GM18526 (cell line): ENCODE data around the gene LHFPL3.

Experiments
- POLR2A ChIP-seq: IDR thresholded peaks from 3 replicates; pipeline ENCODE4 v1.6.1; 2011; ENCODE audit not compliant: insufficient read length; ENCODE audit errors: extremely low read depth

Gene LHFPL3

DNA sequence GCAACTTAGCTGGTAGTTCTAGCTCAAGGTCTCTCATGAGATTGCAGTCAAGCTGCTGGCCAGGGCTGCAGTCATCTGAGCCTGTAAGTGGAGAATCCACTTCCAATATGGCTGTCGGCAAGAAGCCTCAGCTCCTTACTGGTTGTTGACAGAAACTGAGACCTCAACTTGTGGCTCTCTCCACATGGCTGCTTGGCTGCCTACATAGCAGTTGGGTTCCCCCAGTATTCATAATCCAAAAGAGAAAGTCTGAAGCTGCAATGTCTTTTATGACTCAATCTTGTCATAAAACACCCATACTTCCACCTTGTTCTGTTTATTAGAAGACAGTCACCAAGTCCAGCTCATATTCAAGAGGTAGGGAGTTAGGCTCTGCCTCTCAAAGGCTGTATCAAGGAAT lies 350.7 kb downstream of the LHFPL3 start:
- TF ChIP-seq POLR2A, result no peak

DNA sequence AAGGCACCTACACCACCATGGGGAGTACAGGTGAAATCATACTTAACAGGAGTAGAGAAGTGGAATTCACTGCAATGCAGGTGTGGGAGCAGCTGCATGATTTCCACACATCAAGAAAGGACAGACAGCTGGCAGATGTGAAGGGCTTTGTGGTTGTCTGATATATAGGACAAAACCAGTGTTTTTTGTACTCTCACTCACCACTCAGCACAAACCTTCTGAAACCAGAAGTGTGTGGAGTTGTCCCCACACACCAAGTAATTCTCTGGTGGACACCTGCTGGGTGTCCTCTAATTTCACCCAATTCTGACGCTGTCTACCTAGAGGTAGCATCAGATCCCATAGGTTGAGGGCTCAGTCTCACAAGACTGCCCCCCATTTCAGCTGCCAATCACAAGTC lies 357.9 kb downstream of the LHFPL3 start:
- no peak for TF ChIP-seq POLR2A

DNA sequence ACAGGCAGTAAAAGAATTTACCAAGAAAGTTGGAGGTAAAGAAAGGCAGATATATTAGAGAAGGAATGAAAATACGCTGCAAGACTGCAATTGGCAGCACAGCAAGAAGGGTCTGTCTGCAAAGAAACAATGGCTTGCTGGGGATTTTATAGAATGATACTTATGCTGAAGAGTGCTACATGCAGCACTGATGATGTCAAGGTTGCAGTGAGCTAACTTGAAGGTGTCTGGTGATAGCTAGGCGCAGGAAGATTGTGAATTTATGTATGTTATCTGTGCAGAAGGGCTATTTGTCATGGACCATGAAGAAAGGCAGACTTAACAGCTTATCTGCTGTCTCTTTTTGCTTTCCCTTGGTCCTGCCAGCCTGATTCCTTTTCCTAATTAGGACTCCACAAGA lies 366.3 kb downstream of the LHFPL3 start:
- TF ChIP-seq POLR2A, result no peak

DNA sequence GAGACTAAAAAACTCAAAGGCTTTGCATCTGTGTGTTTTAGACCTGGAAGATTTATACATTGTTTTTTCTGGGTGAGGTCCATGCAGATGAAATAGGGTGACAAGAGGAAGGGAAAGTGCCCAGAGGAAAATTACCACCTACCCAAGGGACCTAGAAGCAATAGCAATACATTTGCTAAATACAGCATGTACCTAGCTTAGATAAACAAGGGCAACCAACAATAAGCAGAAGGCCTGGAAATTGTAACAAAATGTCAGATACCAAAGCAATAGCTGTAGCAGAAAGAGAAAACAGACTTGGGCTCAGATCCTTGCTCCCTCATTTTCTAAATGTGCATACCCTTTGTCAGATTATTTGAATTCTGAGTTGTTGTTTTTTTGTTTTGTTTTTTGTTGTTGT lies 367.2 kb downstream of the LHFPL3 start:
- no peak for TF ChIP-seq POLR2A

DNA sequence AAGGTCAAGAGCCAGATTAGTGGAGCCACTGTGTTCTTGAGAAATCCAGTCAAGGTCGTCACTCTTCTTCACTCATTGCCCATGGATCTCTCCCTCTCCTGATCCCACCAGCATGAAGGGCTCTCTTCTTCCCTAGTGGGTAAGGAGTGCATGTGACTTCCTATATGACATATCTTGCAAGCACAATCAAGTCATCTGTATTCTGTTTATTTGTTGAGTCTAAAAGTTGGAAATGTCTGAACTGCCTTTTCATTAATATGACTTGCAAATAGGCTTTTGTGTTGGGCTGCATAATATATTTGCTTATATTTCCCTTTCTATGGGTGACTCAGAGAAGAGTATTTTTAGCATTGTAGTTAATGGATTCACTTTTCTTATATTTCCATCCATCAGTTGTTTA lies 371.9 kb downstream of the LHFPL3 start:
- TF ChIP-seq POLR2A, result no peak

DNA sequence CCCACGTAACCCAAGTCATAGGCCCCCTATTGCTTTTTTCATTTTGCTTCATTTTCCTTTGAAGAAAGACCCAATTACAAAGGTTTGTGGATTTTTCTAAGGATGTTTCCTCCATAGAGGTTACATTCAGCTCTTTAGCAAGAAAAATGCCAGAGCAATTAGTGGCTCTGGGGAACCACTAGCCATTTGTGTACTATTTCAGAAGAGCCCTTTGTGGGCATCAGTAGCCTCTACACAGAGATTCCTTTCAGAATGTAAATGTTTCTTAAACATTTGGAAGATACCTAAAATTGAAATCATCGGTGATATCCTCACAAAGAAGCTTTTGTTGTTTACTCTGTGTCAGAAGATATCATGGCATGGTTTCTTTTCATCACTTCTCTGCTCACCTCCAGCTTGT lies 394.6 kb downstream of the LHFPL3 start:
- TF ChIP-seq POLR2A, result no peak

DNA sequence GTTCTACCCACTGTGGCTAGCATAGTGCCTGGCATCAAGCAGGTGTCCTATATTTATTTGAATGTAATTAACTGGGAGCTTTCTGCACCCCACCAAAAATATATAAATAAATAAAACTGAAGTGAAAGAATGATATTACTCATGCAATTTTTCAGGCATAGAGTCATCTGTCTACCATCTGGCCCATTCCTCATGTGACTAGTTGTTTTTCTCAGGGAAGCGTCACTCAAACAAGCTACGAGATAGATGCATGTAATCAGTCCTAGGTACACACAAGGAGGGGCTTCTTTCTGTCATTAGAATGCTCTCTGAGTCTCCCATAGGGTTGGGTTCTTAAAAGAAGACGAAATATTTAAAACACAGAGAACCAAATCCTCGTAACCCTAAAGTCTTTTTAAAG lies 430.1 kb downstream of the LHFPL3 start:
- TF ChIP-seq POLR2A, result no peak

DNA sequence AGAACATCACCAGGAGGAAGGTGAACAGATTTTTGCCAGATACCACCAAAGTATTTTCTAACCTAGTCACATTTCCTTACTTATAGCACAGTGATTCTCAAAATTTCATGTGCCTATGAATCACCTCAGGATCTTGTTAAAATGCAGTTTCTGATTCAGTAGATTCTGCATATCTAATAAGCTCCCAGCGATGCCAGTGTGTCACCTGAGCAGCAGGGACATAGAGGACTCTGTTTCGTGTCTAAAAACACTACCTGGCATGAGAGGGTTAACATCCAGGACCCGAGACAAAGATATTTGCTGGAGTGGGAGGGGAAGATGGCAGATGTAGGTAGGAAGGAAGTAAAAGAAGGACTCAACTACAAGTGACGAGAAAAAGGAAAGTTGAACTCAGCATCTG lies 433.5 kb downstream of the LHFPL3 start:
- TF ChIP-seq POLR2A, result no peak

DNA sequence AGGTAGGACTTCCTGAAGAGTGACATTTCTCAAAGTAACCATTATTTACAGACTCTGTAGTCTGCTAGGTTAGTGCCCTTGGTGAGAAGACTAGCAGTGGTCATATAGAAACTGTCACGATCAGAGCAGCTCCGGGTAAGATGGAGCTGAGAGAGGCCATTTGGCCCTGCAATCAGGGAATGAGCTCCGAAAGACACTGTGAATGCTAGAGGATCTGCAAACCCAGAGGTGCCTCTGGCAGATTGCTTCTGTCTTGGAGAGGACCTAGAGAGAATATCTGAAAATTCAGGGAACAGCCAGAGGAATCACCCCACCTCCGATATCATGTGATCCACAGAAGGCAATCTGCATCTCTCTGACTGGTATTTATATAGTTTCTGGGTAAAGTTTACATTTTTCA lies 438.7 kb downstream of the LHFPL3 start:
- no peak for TF ChIP-seq POLR2A

DNA sequence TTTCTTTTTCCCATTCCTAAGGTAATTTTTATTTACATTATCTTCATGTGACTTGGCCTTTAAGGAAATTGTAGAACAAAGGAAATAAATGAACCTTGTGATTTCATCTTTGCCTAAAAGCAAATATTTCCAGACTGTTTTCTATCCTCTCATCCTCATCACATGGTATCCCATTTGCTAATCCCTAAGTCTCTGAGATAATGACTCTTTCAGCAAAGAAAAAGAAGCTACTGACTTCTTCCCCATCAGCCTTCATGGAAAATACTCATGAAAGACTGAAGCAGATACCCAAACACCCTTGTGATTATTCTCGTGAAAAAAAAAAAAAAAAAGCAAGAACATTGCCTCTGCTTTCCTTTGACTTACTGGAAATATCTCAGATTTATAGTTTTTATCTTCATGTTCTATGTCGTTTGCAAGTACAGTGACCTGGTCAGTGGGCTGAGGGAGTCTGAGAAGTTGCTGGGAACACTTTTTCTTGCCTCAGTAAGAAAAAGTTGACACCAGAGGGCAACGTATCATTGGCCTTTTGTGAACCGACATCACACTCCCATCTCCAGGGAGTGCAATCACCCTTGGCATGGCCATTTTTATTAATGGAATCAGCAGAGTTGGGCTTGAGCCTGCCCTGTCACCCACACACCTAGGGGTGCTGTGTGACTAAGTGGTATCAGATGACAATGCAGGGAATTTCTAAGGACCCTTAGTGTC lies 439.6 kb downstream of the LHFPL3 start:
- no peak for TF ChIP-seq POLR2A

DNA sequence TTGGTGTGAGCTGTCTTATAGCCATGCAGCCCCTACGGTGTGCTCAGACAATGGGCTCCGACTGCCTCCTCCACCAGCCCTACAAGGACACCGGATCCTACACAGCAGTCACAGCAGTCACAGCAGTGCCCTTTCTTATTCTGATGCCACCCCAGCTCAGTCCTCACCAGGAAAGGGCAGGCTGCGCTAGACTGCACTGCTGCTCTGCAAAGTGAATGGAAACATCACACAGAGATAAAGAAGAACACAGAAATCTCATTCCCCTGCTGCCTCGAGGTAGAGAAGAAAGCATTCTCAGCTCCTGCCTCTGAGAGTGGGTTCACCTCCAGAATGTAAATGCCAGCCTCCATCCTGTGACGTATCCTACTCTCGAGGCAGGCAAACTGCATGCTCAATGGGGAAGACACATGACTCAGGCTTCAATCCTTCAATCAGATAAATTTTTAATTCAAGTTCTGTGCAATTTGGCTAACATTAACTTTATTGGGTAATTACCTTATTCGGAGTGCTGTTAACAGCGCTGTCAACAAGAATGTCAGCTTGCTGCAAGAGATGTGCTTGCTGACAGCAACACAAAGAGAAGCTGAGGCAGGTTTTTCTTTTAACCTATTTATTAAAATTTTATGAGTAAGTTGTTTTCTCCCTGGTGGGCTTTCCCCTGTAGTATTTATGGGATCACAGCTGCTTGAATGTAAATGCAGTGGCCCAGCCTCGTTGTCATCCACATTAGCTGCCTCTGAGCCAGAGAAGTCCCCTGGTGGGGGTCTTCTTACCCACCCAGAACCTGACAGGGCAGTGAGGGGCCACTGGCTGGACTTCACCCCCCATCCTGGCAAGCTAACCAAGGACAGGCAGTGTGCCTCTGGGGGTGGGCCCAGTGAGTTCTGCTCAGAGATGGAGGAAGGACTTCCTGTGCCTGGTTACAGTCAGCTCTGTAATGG lies 444.3 kb downstream of the LHFPL3 start:
- TF ChIP-seq POLR2A, result no peak

DNA sequence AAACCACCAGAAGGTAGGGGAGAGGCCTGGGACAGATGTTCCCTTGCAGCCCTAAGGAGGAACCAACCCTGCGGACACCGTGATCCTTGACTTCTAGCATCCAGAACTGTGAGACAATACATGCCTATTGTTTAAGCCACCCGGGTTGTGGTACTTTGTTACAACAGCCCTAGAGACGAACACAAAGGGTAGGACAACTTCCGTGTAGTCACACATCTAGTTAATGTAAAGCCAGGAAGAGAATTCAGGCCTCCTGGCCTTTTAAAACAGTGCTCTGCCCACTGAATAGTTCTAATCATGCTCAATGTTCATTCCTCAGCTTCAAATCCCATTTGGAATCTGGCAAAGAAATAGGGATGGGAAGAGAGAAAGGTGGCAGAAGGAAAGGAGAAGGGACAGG lies 445.4 kb downstream of the LHFPL3 start:
- TF ChIP-seq POLR2A, result no peak

DNA sequence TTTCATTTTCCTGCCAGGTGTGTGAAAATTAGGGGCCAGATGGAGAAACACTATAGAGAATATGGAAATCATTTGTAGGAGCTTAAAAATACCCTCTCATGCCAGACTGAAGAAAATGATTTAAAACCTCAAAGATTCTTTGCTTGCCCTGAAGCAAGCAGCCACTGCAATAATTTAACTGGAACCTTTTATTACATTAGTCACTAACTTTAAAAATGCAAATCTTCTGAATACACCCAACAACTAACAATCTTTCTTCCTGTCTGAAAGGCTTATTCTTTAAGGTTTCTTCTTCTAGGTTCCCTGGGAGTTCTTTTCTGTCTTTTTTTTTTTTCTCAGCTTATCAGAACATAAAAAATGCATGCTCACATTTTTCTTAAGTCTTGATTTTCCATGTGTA lies 447.1 kb downstream of the LHFPL3 start:
- no peak for TF ChIP-seq POLR2A

DNA sequence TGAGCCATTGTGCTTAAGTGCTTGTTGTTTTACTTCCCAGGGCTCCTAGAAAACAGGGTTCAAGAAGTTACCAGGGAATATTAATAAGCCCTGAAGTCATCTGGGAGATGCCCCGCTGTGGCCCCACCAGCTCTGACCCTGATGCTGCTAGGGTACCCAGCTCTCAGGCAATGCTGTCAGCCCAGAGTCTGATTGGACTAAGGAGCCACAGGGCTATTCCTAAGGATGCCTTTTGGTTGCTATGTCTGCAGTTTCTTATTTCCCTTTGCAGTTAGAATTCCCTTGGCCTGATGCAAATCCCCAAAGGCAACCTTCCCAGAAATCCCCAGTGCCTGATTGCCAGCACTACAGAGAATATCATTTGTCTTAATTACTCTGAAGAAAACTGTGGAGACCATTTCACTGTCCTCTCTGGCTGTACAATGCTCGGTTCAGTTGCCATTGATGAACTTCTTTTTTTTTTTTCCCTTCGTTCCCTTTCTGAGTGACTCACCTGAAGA lies 448.9 kb downstream of the LHFPL3 start:
- no peak for TF ChIP-seq POLR2A

DNA sequence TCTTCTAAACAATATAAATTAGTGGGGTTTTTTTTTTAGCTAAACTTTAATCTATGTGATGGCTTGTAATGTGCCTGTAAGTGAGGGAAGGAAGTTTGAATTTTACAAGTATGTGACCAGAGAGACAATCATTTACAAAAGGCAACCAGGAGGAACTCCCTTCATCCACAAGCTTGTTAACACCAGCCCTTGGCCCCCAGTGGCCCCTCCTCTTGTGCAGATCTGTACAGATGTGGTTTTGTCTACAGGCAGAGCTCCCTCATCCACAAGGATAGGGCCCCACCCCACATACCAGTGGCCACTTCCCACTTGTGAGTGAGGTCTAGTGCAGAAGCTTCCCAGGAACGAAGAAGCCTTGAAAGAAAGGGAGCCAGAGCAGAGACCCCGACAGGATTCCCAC lies 451.5 kb downstream of the LHFPL3 start:
- no peak for TF ChIP-seq POLR2A

DNA sequence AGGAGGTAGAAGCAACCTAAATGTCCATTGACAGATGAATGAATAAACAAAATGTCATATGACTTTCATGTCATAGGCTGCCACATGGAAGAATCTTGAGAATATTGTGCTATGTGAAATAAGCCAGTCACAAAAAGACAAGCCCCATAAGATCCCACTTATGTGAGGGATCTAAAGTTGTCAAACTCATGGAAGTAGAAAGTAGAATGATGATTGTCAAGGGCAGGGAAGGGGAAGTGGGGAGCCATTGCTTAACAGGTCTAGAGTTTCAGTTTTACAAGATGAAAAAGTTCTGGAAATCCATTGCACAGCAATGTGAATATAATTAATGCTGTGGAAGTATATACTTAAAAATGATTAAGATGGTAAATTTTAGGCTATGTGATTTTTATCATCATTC lies 456.3 kb downstream of the LHFPL3 start:
- TF ChIP-seq POLR2A, result no peak
